HFFc6 (cell line): ENCODE data around the gene LURAP1L. TPM values are rescaled to one million over a fixed set of nuclear protein-coding genes. Genes with fewer than 3 reads are reported as not detected.

Experiments
- DNase-seq: peaks from one replicate; pipeline ENCODE4 v3.0.0-alpha.2; 2018
- H3K27ac Mint-ChIP-seq: 2 replicates; pipeline ENCODE4 v1.8.0; 2020; ENCODE audit warnings: mild to moderate bottlenecking, mixed read lengths
- H3K27me3 Mint-ChIP-seq: 2 replicates; pipeline ENCODE4 v1.8.0; 2021; ENCODE audit warnings: mild to moderate bottlenecking, moderate library complexity, mixed read lengths; ENCODE audit not compliant: insufficient read depth
- H3K36me3 Mint-ChIP-seq: 2 replicates; pipeline ENCODE4 v1.8.0; 2021; ENCODE audit warnings: low read depth, mixed read lengths
- H3K4me1 Mint-ChIP-seq: 2 replicates; pipeline ENCODE4 v1.8.0; 2020; ENCODE audit warnings: low read depth, mixed read lengths
- H3K4me3 Mint-ChIP-seq: 2 replicates; pipeline ENCODE4 v1.8.0; 2020; ENCODE audit warnings: mild to moderate bottlenecking, moderate library complexity, mixed read lengths
- H3K9me3 Mint-ChIP-seq: 2 replicates; pipeline ENCODE4 v1.8.0; 2020; ENCODE audit warnings: mild to moderate bottlenecking, mixed read lengths
- total RNA-seq, 6 experiments: library from RNA; stranded (reverse); fragmentation: NEBNext Ultra II Directional; extraction: Animal tissue kit (Norgen Biotek cat#: 25700); gene quantifications; 2 replicates in 1 of 6; 3 replicates in 5 of 6; pipeline ENCODE4 v1.2.3, GENCODE V29; 2021
- TF ChIP-seq, protein P1 (sequence below): fragments of 200-600 bp; sonication (generic); IDR thresholded peaks from 2 replicates; pipeline ENCODE4 v1.5.0; 2021; ENCODE audit warnings: antibody characterized with exemption, mild to moderate bottlenecking

LURAP1L gene
- total RNA-seq, 6 experiments from 2014 or later, result 1.1 to 1.7 (median 1.3) TPM

DNA sequence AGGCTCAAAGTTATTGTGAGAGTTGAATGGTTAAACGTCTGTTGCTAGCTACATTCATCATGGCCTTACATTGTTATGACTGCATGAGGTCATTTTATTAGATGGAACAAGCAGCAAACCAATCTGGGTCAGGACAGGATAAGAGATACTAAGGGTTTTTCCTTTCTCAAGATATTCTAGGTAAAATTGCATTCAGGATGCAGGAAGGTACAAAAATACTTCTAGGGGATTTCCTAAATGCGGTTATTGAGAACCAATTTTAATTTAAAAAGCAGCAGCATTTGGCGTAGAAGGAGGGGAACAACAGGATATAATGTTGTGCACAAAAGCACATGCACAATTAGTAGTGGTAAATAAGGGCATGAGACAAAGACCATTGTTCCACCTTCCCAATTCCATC lies 39.2 kb upstream of the LURAP1L start:
- Mint-ChIP-seq H3K9me3 (peaks cover 5% of the 10 kb centered on the region; the same call in 1 of the 2 replicates), H3K4me1 (no peaks in the 10 kb centered on the region; the same call in 1 of the 2 replicates), H3K27ac (no peak overlapping the region), H3K27me3 (peaks cover 2% of the 10 kb centered on the region; the same call in 1 of the 2 replicates), H3K4me3 (no peak overlapping the region), H3K36me3 (no peaks in the 10 kb centered on the region; the same call in 1 of the 2 replicates)
- TF ChIP-seq, protein P1, sequence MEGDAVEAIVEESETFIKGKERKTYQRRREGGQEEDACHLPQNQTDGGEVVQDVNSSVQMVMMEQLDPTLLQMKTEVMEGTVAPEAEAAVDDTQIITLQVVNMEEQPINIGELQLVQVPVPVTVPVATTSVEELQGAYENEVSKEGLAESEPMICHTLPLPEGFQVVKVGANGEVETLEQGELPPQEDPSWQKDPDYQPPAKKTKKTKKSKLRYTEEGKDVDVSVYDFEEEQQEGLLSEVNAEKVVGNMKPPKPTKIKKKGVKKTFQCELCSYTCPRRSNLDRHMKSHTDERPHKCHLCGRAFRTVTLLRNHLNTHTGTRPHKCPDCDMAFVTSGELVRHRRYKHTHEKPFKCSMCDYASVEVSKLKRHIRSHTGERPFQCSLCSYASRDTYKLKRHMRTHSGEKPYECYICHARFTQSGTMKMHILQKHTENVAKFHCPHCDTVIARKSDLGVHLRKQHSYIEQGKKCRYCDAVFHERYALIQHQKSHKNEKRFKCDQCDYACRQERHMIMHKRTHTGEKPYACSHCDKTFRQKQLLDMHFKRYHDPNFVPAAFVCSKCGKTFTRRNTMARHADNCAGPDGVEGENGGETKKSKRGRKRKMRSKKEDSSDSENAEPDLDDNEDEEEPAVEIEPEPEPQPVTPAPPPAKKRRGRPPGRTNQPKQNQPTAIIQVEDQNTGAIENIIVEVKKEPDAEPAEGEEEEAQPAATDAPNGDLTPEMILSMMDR, result no peak
- no peak for DNase-seq

DNA sequence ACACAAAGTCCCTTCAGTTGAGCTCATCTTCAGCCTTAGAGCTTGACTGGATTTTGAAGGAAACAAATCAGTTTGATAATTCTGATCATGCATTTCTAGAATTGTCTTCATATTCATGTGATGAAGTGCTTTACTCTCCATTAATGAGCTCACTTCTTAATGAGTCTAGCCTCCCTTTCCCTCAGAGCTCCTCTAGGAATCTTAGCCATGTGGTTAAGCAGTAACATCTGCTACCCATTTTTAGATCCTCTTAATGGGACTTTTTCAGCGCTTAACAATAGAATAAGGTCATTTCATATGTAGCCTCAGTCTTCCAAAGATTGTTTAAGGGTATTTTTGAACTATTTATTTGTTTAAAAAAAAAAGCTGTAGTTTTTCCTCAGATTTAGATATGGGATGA lies 36.9 kb upstream of the LURAP1L start:
- TF ChIP-seq, protein P1, result no peak
- Mint-ChIP-seq H3K4me3 (no peak overlapping the region), H3K36me3 (no peaks in the 10 kb centered on the region; the same call in 1 of the 2 replicates), H3K4me1 (no peaks in the 10 kb centered on the region; the same call in 1 of the 2 replicates), H3K27me3 (peaks cover 2% of the 10 kb centered on the region; the same call in 1 of the 2 replicates), H3K27ac (no peak overlapping the region), H3K9me3 (peaks cover 5% of the 10 kb centered on the region; the same call in 1 of the 2 replicates)
- DNase-seq, result no peak

DNA sequence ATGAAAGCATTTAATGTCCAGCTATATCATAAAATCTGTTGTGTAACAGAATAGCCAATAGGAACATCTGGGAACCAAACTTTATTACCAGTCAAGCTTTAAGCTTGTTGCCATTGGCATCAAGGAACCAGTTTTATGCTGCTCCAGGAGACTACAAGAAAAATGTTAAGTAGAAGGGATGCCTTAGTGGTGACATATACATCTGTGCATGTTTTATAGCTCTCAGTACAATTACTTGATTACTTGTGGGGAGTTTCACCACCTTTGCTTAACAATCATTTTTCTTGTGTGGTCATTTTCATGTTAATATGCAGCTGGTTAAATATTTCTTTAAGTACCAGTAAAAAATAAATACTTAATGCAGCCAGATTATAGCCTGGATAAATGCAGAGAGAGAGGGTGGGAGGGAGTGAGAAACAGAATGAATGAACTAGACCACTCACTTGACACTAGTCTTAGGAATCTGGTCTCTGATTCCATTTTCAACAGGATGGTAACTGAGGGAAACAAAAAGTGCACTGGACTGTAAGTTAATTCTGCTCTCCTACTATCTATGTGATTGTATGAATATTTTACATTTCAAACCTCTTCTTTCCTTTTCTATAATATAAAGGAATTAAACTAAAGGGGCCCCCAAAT lies 35.7 kb upstream of the LURAP1L start:
- Mint-ChIP-seq H3K27me3 (no peaks in the 10 kb centered on the region; the same call in 1 of the 2 replicates), H3K4me1 (no peaks in the 10 kb centered on the region; the same call in 1 of the 2 replicates), H3K27ac (no peak overlapping the region), H3K9me3 (peaks cover 5% of the 10 kb centered on the region; the same call in 1 of the 2 replicates), H3K4me3 (no peak overlapping the region), H3K36me3 (no peaks in the 10 kb centered on the region; the same call in 1 of the 2 replicates)
- peak; percentile 12 for DNase-seq
- TF ChIP-seq, protein P1, result no peak

DNA sequence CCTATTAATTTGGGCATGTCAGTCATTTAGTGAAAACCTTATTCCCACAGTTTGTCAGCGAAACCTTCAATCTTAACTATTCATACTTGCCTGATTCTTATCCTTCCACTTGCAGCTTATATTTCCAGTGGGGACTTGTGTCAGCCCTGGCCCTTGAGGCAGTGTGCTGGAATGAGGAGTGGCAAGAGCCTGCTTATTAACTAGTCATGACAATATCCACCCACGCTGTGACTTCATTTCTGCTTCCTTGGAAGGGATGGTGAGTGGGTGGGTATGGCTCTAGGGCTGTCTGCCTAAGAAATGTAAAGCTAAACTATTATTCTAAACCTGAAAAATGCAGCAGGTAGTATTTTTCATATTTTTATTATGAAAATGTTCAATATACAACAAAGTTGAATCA lies 34.0 kb upstream of the LURAP1L start:
- Mint-ChIP-seq H3K36me3 (no peaks in the 10 kb centered on the region), H3K4me1 (no peaks in the 10 kb centered on the region; the same call in 1 of the 2 replicates), H3K9me3 (no peaks in the 10 kb centered on the region), H3K27ac (no peak overlapping the region), H3K27me3 (peaks cover 2% of the 10 kb centered on the region; the same call in 1 of the 2 replicates), H3K4me3 (no peak overlapping the region)
- DNase-seq, result peak; percentile 7
- TF ChIP-seq, protein P1, result no peak

DNA sequence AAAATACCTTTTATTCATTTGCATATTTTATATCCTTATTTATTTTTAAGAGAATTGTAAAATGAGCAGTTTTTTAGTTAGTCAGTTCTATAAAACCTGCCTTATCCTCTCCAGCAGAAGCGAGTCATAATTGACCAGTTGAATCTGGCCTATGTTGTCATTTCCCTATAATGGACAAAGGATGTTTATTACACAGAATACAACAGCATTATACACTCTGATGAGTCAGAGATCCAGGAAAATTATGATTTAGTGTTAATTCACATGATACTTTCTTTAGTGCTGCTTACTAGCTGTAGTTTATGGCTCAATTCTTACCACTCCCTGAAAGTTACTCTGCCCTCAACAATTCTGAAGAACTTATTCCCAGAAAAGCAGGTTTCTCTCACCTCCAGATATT lies 26.8 kb upstream of the LURAP1L start:
- DNase-seq, result peak; percentile 47

More for the DNA sequence above, 26.8 kb upstream of the LURAP1L start:
- no peaks in the 10 kb centered on the region for H3K9me3 Mint-ChIP-seq
- TF ChIP-seq, protein P1, result no peak
- H3K27me3 Mint-ChIP-seq, result peaks cover 2% of the 10 kb centered on the region; the same call in 1 of the 2 replicates
- H3K4me1 Mint-ChIP-seq, result no peaks in the 10 kb centered on the region; the same call in 1 of the 2 replicates
- no peaks in the 10 kb centered on the region for H3K36me3 Mint-ChIP-seq
- H3K27ac Mint-ChIP-seq, result no peak overlapping the region
- no peak overlapping the region for H3K4me3 Mint-ChIP-seq
